HepG2 (cell line): ENCODE results near the gene HLCS. TPM values are rescaled to one million over a fixed set of nuclear protein-coding genes. Genes with fewer than 3 reads are reported as not detected.

Experiments
- ATF3 ChIP-seq: sonication (generic); formaldehyde crosslinking; IDR thresholded peaks from 2 replicates; pipeline ENCODE4 v1.4.0; 2020; ENCODE audit warnings: missing genetic modification reagents
- DRAP1 ChIP-seq: IDR thresholded peaks from 2 replicates; pipeline ENCODE4 v1.6.1; 2016; ENCODE audit warnings: missing genetic modification reagents, missing compliant biosample characterization
- KAT8 ChIP-seq: IDR thresholded peaks from 2 replicates; pipeline ENCODE4 v1.6.1; 2016; ENCODE audit warnings: missing genetic modification reagents, missing compliant biosample characterization
- MLXIP ChIP-seq: sonication (generic); formaldehyde crosslinking; IDR thresholded peaks from 2 replicates; pipeline ENCODE4 v1.9.0; 2021; ENCODE audit warnings: missing genetic modification reagents, borderline replicate concordance
- ZBTB25 ChIP-seq: IDR thresholded peaks from 2 replicates; pipeline ENCODE4 v1.6.1; 2018; ENCODE audit warnings: missing genetic modification reagents
- ZBTB39 ChIP-seq: sonication (generic); formaldehyde crosslinking; IDR thresholded peaks from 2 replicates; pipeline ENCODE4 v1.5.0; 2020; ENCODE audit warnings: missing genetic modification reagents
- ZNF224 ChIP-seq: sonication (generic); formaldehyde crosslinking; IDR thresholded peaks from 2 replicates; pipeline ENCODE4 v1.5.0; 2020; ENCODE audit warnings: mild to moderate bottlenecking, missing genetic modification reagents
- ZNF510 ChIP-seq: sonication (generic); formaldehyde crosslinking; IDR thresholded peaks from 2 replicates; pipeline ENCODE4 v1.4.0; 2020; ENCODE audit warnings: low read depth, mild to moderate bottlenecking, missing genetic modification reagents
- ZNF563 ChIP-seq: sonication (generic); formaldehyde crosslinking; IDR thresholded peaks from 2 replicates; pipeline ENCODE4 v1.8.0; 2022; ENCODE audit warnings: mild to moderate bottlenecking, moderate library complexity, missing genetic modification reagents
- ZNF577 ChIP-seq: sonication (generic); formaldehyde crosslinking; IDR thresholded peaks from 2 replicates; pipeline ENCODE4 v1.4.0; 2020; ENCODE audit warnings: mild to moderate bottlenecking, low read depth, missing genetic modification reagents, borderline replicate concordance
- ZNF674 ChIP-seq: sonication (generic); formaldehyde crosslinking; IDR thresholded peaks from 2 replicates; pipeline ENCODE4 v1.5.0; 2020; ENCODE audit warnings: low read depth, mild to moderate bottlenecking, missing genetic modification reagents
- polyA plus RNA-seq, 8 experiments: library from polyadenylated mRNA; depleted of rRNA in 3 of 8; stranded (reverse) in 7 of 8; unstranded in 1 of 8; fragments of >200 nt; fragmentation: Illumina TruSeq in 4 of 8; extraction: Trizol in 4 of 8; gene quantifications; 2 replicates each; pipeline versions ENCODE4 v1.2.1 to v1.2.3, GENCODE V29; 2011 to 2016; ENCODE audit warnings: low read depth in 4 of 8, missing spikeins in 1 of 8, mixed read lengths in 1 of 8; ENCODE audit not compliant: insufficient read depth in 1 of 8
- total RNA-seq, 5 experiments: library from RNA; depleted of rRNA; stranded (reverse); fragments of >200 nt; fragmentation: Illumina TruSeq; extraction: Trizol; gene quantifications; 2 replicates each; pipeline ENCODE4 v1.2.3, GENCODE V29; 2016; ENCODE audit warnings: low read depth in 1 of 5

The HLCS gene
- total and polyA plus RNA-seq, 2 of the 13 experiments (the other 11 are each of a cell fraction or from before 2014, with no cell fraction given): 7.9 to 12.3 TPM

GRCh38 chr21:36804874-36805611 lies 161.4 kb downstream of the HLCS start (continued):
- TF ChIP-seq ZBTB39 (CRISPR knock-in tag): no peak
- TF ChIP-seq ZNF510: no peak
- no peak for TF ChIP-seq MLXIP (CRISPR knock-in tag)
- TF ChIP-seq ZBTB25 (CRISPR knock-in tag): no peak
- TF ChIP-seq DRAP1: no peak
- no peak for TF ChIP-seq ATF3 (CRISPR knock-in tag)
- TF ChIP-seq ZNF577 (CRISPR knock-in tag): no peak
- TF ChIP-seq KAT8 (CRISPR knock-in tag): no peak
- TF ChIP-seq ZNF674 (CRISPR knock-in tag): no peak
- TF ChIP-seq ZNF224 (CRISPR knock-in tag): no peak
- no peak for TF ChIP-seq ZNF563 (CRISPR knock-in tag)
